Tibial artery (tissue), 4 donors: ENCODE results near the gene HNRNPL.
A peak's percentile ranks its signal among the peaks of the same experiment; 100 is the strongest.

ENCODE experiments used
- DNase-seq, 2 donors: peaks; one replicate each; pipeline ENCODE4 v3.0.0-alpha.2; 2019
- H3K27ac ChIP-seq, 2 donors: fragments of 200-600 bp; sonication (generic) in 1 of 2; 1 replicate in 1 of 2; 2 replicates in 1 of 2; pipeline ENCODE4 v1.5.1; 2018 to 2019; ENCODE audit warnings: mild to moderate bottlenecking in 1 of 2
- H3K27me3 ChIP-seq, 2 donors: fragments of 200-600 bp; sonication (generic) in 1 of 2; one replicate each; pipeline versions ENCODE4 v1.5.1 to v1.6.0; 2016 to 2019
- H3K36me3 ChIP-seq, 3 donors: fragments of 200-600 bp; sonication (generic) in 2 of 3; one replicate each; pipeline ENCODE4 v1.5.1; 2016 to 2019; ENCODE audit warnings: mild to moderate bottlenecking in 2 of 3
- H3K4me1 ChIP-seq, 4 donors: fragments of 200-600 bp; sonication (generic) in 2 of 4; 1 replicate in 3 of 4; 2 replicates in 1 of 4; pipeline ENCODE4 v1.5.1; 2016 to 2019
- H3K4me3 ChIP-seq, 2 donors: fragments of 200-600 bp; sonication (generic) in 1 of 2; 1 replicate in 1 of 2; 2 replicates in 1 of 2; pipeline ENCODE4 v1.5.1; 2018 to 2019; ENCODE audit warnings: mild to moderate bottlenecking in 2 of 2
- H3K9me3 ChIP-seq, 3 donors: fragments of 200-600 bp; sonication (generic) in 1 of 3; one replicate each; pipeline ENCODE4 v1.5.1; 2016 to 2019
- intact Hi-C: fragments of 100-400 bp; cut with DNase I; formaldehyde crosslinking; loops from one replicate; pipeline ENCODE4 v1.15.0; 2023; ENCODE audit warnings: low total_unique reads
- TF ChIP-seq, protein P1 (sequence below), 2 experiments: fragments of 200-600 bp in 1 of 2; fragments of 450-650 bp in 1 of 2; IDR thresholded peaks; one replicate each; pipeline ENCODE4 v1.5.1; 2017 to 2019; ENCODE audit warnings: antibody characterized with exemption in 2 of 2, mild to moderate bottlenecking in 1 of 2, moderate library complexity in 1 of 2

The HNRNPL gene

DNA sequence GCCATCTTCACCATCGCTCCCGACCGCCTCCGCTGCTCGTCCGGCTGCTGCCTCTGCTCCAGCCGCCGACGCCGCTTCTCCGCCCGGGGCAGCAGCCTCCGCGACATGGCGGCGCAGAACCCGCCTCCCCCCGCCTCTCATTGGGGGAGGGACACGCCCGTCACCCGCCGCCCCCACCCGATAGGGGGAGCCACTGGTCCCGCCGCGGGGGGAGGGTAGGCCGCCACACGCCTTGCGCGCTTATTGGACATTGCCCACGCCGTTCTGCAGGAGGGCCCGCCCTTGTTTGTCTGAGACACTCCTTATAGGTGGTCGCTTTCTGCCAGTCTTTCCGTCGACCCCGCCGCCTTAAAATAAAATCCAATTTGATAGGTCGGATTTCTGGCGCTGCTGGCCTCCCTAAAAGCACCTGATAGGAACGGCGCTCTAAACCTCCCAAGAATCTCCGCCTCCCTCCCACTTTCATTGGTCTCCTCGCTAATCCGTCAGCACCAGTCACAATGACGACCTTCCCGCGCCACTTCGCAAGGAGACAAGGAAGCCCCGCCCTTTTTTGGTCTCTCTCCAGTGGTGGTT is at the start of gene HNRNPL:
Gene HNRNPL (minus strand): TSS at position 127 of the 576 bp plus-strand sequence. CDS start 20 bp downstream, at position 107.
- Histone ChIP-seq H3K4me1 (peaks cover 0 to 52% (median 39%) of the 10 kb centered on the region in 4 donors), H3K9me3 (no peaks in the 10 kb centered on the region), H3K4me3 (peak within 1 kb of the TSS; percentile 92 to 95), H3K27ac (peak within 1 kb of the TSS; percentile 98 to 100), H3K36me3 (peaks cover 26 to 31% (median 26%) of the 10 kb centered on the region in 3 donors), H3K27me3 (no peaks in the 10 kb centered on the region)
- intact Hi-C loops: loop anchor here (2.0 kb wide), 2 partner anchors 51 to 201 kb away; no protein-coding TSS in a partner anchor
- TF ChIP-seq, protein P1, sequence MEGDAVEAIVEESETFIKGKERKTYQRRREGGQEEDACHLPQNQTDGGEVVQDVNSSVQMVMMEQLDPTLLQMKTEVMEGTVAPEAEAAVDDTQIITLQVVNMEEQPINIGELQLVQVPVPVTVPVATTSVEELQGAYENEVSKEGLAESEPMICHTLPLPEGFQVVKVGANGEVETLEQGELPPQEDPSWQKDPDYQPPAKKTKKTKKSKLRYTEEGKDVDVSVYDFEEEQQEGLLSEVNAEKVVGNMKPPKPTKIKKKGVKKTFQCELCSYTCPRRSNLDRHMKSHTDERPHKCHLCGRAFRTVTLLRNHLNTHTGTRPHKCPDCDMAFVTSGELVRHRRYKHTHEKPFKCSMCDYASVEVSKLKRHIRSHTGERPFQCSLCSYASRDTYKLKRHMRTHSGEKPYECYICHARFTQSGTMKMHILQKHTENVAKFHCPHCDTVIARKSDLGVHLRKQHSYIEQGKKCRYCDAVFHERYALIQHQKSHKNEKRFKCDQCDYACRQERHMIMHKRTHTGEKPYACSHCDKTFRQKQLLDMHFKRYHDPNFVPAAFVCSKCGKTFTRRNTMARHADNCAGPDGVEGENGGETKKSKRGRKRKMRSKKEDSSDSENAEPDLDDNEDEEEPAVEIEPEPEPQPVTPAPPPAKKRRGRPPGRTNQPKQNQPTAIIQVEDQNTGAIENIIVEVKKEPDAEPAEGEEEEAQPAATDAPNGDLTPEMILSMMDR (IDR thresholded peaks at IDR 0.05): peak; percentile 37 to 43
- peak in 1 of 2 donors; percentile 100 for DNase-seq

DNA sequence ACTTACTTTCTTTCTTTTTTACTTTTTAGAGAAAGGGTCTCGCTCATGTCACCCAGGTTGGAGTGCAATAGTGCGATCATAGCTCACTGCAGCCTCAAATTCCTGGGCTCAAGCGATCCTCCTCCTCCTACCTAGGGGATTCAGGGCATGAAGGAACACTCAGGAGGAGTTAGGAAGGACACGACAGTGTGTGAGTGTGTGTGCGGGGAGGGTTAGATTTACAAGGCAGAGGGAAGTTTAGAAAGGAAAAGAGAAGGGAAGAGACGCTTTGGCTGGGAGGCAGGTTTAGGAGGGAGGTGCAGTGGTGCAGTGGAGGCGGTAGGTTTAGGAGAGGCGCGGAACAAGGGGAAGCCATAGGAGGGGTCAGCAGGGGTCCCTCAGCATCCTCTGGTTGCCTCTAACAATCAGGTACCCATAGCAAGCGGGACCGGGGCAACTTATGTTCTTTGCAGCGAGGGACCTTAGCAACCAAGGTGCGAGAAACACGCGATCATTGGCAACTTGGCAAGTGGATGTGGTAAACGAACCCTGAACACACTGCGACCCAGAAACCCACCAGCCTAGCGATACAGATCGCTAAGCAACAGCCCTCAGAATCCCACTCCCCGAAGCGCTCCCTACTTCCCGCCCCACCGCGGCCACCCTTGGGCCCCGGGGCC is 49.1 kb upstream of the HNRNPL start:
- H3K9me3 ChIP-seq: no peaks in the 10 kb centered on the region
- H3K27me3 ChIP-seq: no peaks in the 10 kb centered on the region
- H3K27ac ChIP-seq: peak overlapping the region; percentile 74 to 92
- TF ChIP-seq, protein P1 (IDR thresholded peaks at IDR 0.05): no peak
- intact Hi-C loops: loop anchor here (2.0 kb wide), 1 partner anchor 68 kb away; the partner anchor contains the start of gene ECH1
- peaks cover 0 to 8% (median 0%) of the 10 kb centered on the region in 3 donors for H3K36me3 ChIP-seq
- DNase-seq: no peak
- peaks cover 0 to 38% (median 23%) of the 10 kb centered on the region in 4 donors for H3K4me1 ChIP-seq
- peak overlapping the region; percentile 63 to 88 for H3K4me3 ChIP-seq

DNA sequence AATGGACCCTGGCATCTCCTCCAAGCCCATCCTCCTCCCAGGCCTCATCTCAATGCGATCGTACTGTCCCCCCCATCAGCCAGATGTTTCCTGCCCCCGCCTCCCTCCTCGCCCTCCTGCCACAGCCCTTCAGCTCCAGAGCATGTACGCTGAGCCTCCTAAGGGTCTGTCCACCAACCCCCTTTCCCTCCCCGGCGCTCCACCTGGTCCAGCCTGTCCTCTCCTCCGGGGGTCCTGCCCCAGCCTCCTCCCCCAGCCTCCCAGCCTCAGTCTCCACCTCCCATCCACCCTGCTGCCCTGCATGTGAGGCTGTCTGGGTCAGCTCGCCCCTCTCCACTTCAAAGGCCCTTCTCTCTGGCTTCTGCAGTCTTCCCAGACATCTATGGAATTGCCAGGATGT is 45.2 kb upstream of the HNRNPL start:
- no peaks in the 10 kb centered on the region for H3K9me3 ChIP-seq
- intact Hi-C loops: no loop called here
- H3K4me3 ChIP-seq: no peak overlapping the region
- TF ChIP-seq, protein P1 (IDR thresholded peaks at IDR 0.05): no peak
- no peak overlapping the region for H3K27ac ChIP-seq
- peaks cover 2 to 30% (median 10%) of the 10 kb centered on the region in 3 donors for H3K36me3 ChIP-seq
- DNase-seq: no peak
- H3K4me1 ChIP-seq: peaks cover 0 to 25% (median 14%) of the 10 kb centered on the region in 4 donors
- H3K27me3 ChIP-seq: no peaks in the 10 kb centered on the region

DNA sequence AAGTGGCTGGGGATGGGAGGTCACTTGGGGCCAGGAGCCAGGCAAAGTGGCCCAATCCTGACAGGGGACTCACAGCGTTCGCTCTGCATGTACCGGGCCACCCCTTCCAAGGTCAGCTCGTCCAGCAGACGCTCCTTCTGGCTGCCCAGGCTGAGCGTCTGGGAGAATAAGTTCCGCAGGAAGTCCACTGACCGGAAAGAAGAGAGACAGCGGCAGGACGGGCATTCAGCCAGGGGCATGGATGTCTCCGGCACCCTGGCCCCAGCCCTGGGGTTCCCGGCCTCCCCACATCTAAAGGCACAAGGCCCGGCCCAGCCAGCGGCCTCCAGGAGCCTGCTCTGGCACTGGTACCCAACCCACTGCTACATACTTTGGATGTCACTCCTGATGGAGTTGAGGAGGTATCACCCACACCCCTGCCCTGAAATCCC is 43.6 kb upstream of the HNRNPL start:
- peaks cover 0 to 19% (median 9%) of the 10 kb centered on the region in 4 donors for H3K4me1 ChIP-seq
- no peak overlapping the region for H3K27ac ChIP-seq
- TF ChIP-seq, protein P1 (IDR thresholded peaks at IDR 0.05): no peak
- H3K9me3 ChIP-seq: no peaks in the 10 kb centered on the region
- intact Hi-C loops: no loop called here
- no peak for DNase-seq
- H3K27me3 ChIP-seq: no peaks in the 10 kb centered on the region
- H3K36me3 ChIP-seq: peaks cover 16 to 46% (median 26%) of the 10 kb centered on the region in 3 donors
- H3K4me3 ChIP-seq: no peak overlapping the region

- H3K4me3 ChIP-seq: no peak overlapping the region
- peaks cover 18 to 51% (median 31%) of the 10 kb centered on the region in 3 donors for H3K36me3 ChIP-seq
- H3K4me1 ChIP-seq: peaks cover 0 to 14% (median 4%) of the 10 kb centered on the region in 4 donors
- intact Hi-C loops: no loop called here
- TF ChIP-seq, protein P1 (IDR thresholded peaks at IDR 0.05): no peak
- no peaks in the 10 kb centered on the region for H3K27me3 ChIP-seq
- H3K27ac ChIP-seq: no peak overlapping the region
- DNase-seq: no peak
- no peaks in the 10 kb centered on the region for H3K9me3 ChIP-seq
Measured at GRCh38 chr19:38892841-38893240, 43.1 kb upstream of the HNRNPL start.
